ENCODE measurements around the gene EPB41L5.

EPB41L5 gene

GRCh38 chr2:120001471-120001870 is 11.4 kb upstream of the EPB41L5 start:
- no peak overlapping the region for H3K4me3 ChIP-seq (ENCODE audit: low read depth, low read length)
- DNase-seq (ENCODE audit: low read depth, low spot score), result no peak
- POLR2A ChIA-PET, result no interaction called here
- TF ChIP-seq, protein P1, sequence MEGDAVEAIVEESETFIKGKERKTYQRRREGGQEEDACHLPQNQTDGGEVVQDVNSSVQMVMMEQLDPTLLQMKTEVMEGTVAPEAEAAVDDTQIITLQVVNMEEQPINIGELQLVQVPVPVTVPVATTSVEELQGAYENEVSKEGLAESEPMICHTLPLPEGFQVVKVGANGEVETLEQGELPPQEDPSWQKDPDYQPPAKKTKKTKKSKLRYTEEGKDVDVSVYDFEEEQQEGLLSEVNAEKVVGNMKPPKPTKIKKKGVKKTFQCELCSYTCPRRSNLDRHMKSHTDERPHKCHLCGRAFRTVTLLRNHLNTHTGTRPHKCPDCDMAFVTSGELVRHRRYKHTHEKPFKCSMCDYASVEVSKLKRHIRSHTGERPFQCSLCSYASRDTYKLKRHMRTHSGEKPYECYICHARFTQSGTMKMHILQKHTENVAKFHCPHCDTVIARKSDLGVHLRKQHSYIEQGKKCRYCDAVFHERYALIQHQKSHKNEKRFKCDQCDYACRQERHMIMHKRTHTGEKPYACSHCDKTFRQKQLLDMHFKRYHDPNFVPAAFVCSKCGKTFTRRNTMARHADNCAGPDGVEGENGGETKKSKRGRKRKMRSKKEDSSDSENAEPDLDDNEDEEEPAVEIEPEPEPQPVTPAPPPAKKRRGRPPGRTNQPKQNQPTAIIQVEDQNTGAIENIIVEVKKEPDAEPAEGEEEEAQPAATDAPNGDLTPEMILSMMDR (IDR thresholded peaks at IDR 0.05; ENCODE audit: insufficient read depth, low read length, missing control alignments), result no peak
- CTCF ChIA-PET, result no interaction called here

DNA sequence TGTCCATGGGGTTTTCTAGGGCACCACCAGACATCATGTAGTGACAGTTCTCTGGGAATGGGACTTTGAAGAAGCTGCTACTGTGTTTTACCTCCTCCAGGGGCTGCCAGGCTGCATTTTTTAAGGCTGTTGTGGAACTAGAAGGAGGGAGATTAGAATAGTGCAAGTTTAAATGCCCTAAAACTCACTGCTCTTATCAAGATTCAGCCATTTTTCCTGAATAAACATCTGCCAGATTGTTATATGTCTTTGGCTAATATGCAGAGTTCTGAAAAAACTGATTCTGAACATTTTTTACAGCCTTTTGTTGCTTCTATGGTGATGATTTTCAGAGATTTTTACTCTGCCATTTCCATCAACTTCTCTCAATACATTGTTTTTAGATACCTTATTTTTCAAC is 8.6 kb upstream of the EPB41L5 start:
- no peak overlapping the region for H3K4me3 ChIP-seq (ENCODE audit: low read depth, low read length)
- no peak for DNase-seq (ENCODE audit: low read depth, low spot score)
- ChIA-PET POLR2A (no interaction called here), CTCF (interaction anchor here (1.3 kb wide), 1 partner anchor 8 kb away, joined by 3 read pairs; the partner anchor contains the start of gene EPB41L5)
- TF ChIP-seq, protein P1 (IDR thresholded peaks at IDR 0.05; ENCODE audit: insufficient read depth, low read length, missing control alignments), result no peak

GRCh38 chr2:120005834-120006521 is 6.9 kb upstream of the EPB41L5 start:
- DNase-seq (ENCODE audit: low read depth, low spot score), result no peak
- H3K4me3 ChIP-seq (ENCODE audit: low read depth, low read length), result no peak overlapping the region
- POLR2A ChIA-PET, result no interaction called here
- TF ChIP-seq, protein P1 (IDR thresholded peaks at IDR 0.05; ENCODE audit: insufficient read depth, low read length, missing control alignments), result no peak
- CTCF ChIA-PET, result no interaction called here

GRCh38 chr2:120007851-120008250 is 5.0 kb upstream of the EPB41L5 start:
- POLR2A ChIA-PET, result no interaction called here

DNA sequence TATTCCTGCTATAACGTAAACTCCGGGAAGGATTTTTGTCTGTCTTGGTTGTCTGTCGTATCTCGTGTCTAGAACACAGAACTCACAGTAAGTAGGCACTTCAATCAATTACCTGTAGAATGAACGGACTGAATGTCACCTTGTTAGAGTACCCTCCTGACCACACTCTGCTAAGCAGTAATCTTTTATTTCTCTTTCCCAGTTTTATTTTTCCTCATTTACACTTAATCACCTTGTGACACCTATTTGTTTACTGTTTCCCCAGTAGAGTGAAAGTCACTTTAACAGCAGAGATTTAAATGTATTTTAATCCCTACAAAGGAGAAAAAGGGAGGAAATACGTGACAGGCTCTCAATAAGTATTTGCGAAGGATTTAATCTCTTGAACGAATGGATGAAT is 514 bp upstream of the EPB41L5 start:
- ChIA-PET CTCF (interaction anchor here (0.8 to 1.3 kb wide), 4 partner anchors 8 to 163 kb away, joined by 3 to 4 read pairs (median 3); no protein-coding TSS in a partner anchor), POLR2A (interaction anchor here (0.8 to 0.9 kb wide), 2 partner anchors 57 to 146 kb away, joined by 3 to 4 read pairs; no protein-coding TSS in a partner anchor)
- no peak for DNase-seq (ENCODE audit: low read depth, low spot score)
- TF ChIP-seq, protein P1 (IDR thresholded peaks at IDR 0.05; ENCODE audit: insufficient read depth, low read length, missing control alignments), result no peak
- peak overlapping the region; percentile 84 for H3K4me3 ChIP-seq (ENCODE audit: low read depth, low read length)

More at GRCh38 chr2:120007851-120008250, 5.0 kb upstream of the EPB41L5 start:
- no peak overlapping the region for H3K4me3 ChIP-seq (ENCODE audit: low read depth, low read length)
- CTCF ChIA-PET, result interaction anchor here (0.6 to 0.9 kb wide), 2 partner anchors 8 to 1142 kb away, joined by 3 to 4 read pairs; no protein-coding TSS in a partner anchor
- TF ChIP-seq, protein P1 (IDR thresholded peaks at IDR 0.05; ENCODE audit: insufficient read depth, low read length, missing control alignments), result no peak
- DNase-seq (ENCODE audit: low read depth, low spot score), result no peak

GRCh38 chr2:120013597-120014223 is 833 bp downstream of the EPB41L5 start:
- peak overlapping the region; percentile 84 for H3K4me3 ChIP-seq (ENCODE audit: low read depth, low read length)
- no peak for DNase-seq (ENCODE audit: low read depth, low spot score)
- POLR2A ChIA-PET, result no interaction called here
- CTCF ChIA-PET, result interaction anchor here (1.3 kb wide), 1 partner anchor 96 kb away, joined by 3 read pairs; no protein-coding TSS in a partner anchor
- TF ChIP-seq, protein P1 (IDR thresholded peaks at IDR 0.05; ENCODE audit: insufficient read depth, low read length, missing control alignments), result no peak
